IMR-90 (cell line): ENCODE data around the gene FNDC3B. TPM values are rescaled to one million over a fixed set of nuclear protein-coding genes. Genes with fewer than 3 reads are reported as not detected.

ENCODE experiments used
- ATAC-seq: fragments of 200-7000 bp; cut with Tn5 transposase; 2 replicates; pipeline ENCODE4 v1.9.1; 2020; ENCODE audit warnings: low read depth, mild to moderate bottlenecking, moderate library complexity
- BruUV-seq: library from RNA; stranded (reverse); fragments of 400-500 nt; replicated peaks from 2 replicates; lab custom pipeline; 2021; lab: Mats Ljungman, UMichigan
- CTCF ChIA-PET: fragments of 300-600 bp; formaldehyde crosslinking; extraction: SDS; loops from one replicate; lab custom pipeline; 2021; ENCODE audit warnings: antibody characterized with exemption; lab: Yijun Ruan, JAX
- POLR2A ChIA-PET: fragments of 300-600 bp; sonication (Branson Sonifier 250); formaldehyde crosslinking; loops from one replicate; lab custom pipeline; 2022; ENCODE audit warnings: antibody characterized with exemption; ENCODE audit not compliant: unreplicated experiment; lab: Charles Lee
- DNase-seq: peaks from one replicate; pipeline ENCODE4 v3.0.0; 2013
- H2AFZ ChIP-seq: replicated peaks from 2 replicates; pipeline ENCODE3; 2013; ENCODE audit warnings: low read length, mild to moderate bottlenecking; ENCODE audit not compliant: poor library complexity
- H2AK5ac ChIP-seq: 2 replicates; pipeline ENCODE4 v1.6.1; 2013; ENCODE audit warnings: low read depth, low read length, inconsistent platforms
- H2AK9ac ChIP-seq: replicated peaks from 2 replicates; pipeline ENCODE3; 2013; ENCODE audit warnings: mild to moderate bottlenecking, low read depth, low read length, moderate library complexity; ENCODE audit not compliant: poor library complexity
- H2BK120ac ChIP-seq: 2 replicates; pipeline ENCODE4 v1.6.1; 2013; ENCODE audit warnings: low read depth, low read length, inconsistent platforms
- H2BK15ac ChIP-seq: 3 replicates; pipeline ENCODE4 v1.6.1; 2013; ENCODE audit warnings: low read depth, low read length, inconsistent platforms
- H2BK20ac ChIP-seq: 2 replicates; pipeline ENCODE4 v1.6.1; 2013; ENCODE audit warnings: low read depth, mild to moderate bottlenecking, inconsistent platforms, low read length, moderate library complexity
- H2BK5ac ChIP-seq: 2 replicates; pipeline ENCODE4 v1.6.1; 2013; ENCODE audit warnings: mild to moderate bottlenecking, low read depth, low read length, inconsistent platforms; ENCODE audit not compliant: poor library complexity, severe bottlenecking
- H3K14ac ChIP-seq: replicated peaks from 2 replicates; pipeline ENCODE4 v1.6.1; 2013; ENCODE audit warnings: low read depth, low read length, inconsistent platforms
- H3K18ac ChIP-seq: 2 replicates; pipeline ENCODE4 v1.6.1; 2013; ENCODE audit warnings: low read depth, low read length, control low read depth
- H3K23ac ChIP-seq: 2 replicates; pipeline ENCODE4 v1.6.1; 2013; ENCODE audit warnings: low read depth, low read length, inconsistent platforms
- H3K27ac ChIP-seq: 2 replicates; pipeline ENCODE4 v1.5.1; 2013; ENCODE audit warnings: mild to moderate bottlenecking, control low read depth, low read length; ENCODE audit not compliant: insufficient read depth
- H3K27me3 ChIP-seq: 2 replicates; pipeline ENCODE4 v1.6.1; 2013; ENCODE audit warnings: low read length; ENCODE audit not compliant: control insufficient read depth, insufficient read depth
- H3K36me3 ChIP-seq: 2 replicates; pipeline ENCODE4 v1.6.1; 2013; ENCODE audit warnings: low read length, mixed read lengths; ENCODE audit not compliant: control insufficient read depth, insufficient read depth
- H3K4ac ChIP-seq: 2 replicates; pipeline ENCODE4 v1.6.1; 2013; ENCODE audit warnings: low read depth, low read length, inconsistent platforms
- H3K4me1 ChIP-seq: 2 replicates; pipeline ENCODE4 v1.6.1; 2013; ENCODE audit warnings: low read length, mixed read lengths; ENCODE audit not compliant: control insufficient read depth, insufficient read depth
- H3K4me2 ChIP-seq: 2 replicates; pipeline ENCODE4 v1.6.1; 2013; ENCODE audit warnings: low read depth, mild to moderate bottlenecking, control low read depth, low read length, moderate library complexity
- H3K4me3 ChIP-seq: 2 replicates; pipeline ENCODE4 v1.5.1; 2013; ENCODE audit warnings: low read depth, mild to moderate bottlenecking, control low read depth, low read length, moderate library complexity; ENCODE audit not compliant: insufficient read depth
- H3K56ac ChIP-seq: 2 replicates; pipeline ENCODE4 v1.6.1; 2013; ENCODE audit warnings: low read length, inconsistent platforms; ENCODE audit not compliant: insufficient read depth; ENCODE audit errors: extremely low read depth
- H3K79me1 ChIP-seq, 2 experiments: 2 replicates each; pipeline ENCODE4 v1.6.1; 2013; ENCODE audit warnings: low read length in 2 of 2, inconsistent platforms in 1 of 2, low read depth in 1 of 2
- H3K9ac ChIP-seq: 2 replicates; pipeline ENCODE4 v1.6.1; 2013; ENCODE audit warnings: low read depth, low read length, control low read depth
- H3K9me1 ChIP-seq: 2 replicates; pipeline ENCODE4 v1.6.1; 2013; ENCODE audit warnings: low read length, inconsistent platforms; ENCODE audit not compliant: insufficient read depth
- H3K9me3 ChIP-seq: 2 replicates; pipeline ENCODE4 v1.6.1; 2013; ENCODE audit warnings: low read length; ENCODE audit not compliant: control insufficient read depth, insufficient read depth
- H4K20me1 ChIP-seq: 2 replicates; pipeline ENCODE4 v1.6.1; 2013; ENCODE audit warnings: low read length, inconsistent platforms; ENCODE audit not compliant: insufficient read depth
- H4K5ac ChIP-seq: 2 replicates; pipeline ENCODE4 v1.6.1; 2013; ENCODE audit warnings: mild to moderate bottlenecking, low read depth, low read length, control low read depth
- H4K8ac ChIP-seq, 2 experiments: 2 replicates each; pipeline ENCODE4 v1.6.1; 2013; ENCODE audit warnings: low read depth in 2 of 2, low read length in 2 of 2, control low read depth in 1 of 2, inconsistent platforms in 1 of 2
- H4K91ac ChIP-seq: 2 replicates; pipeline ENCODE4 v1.6.1; 2013; ENCODE audit warnings: low read depth, low read length, inconsistent platforms; ENCODE audit not compliant: insufficient read depth
- BHLHE40 ChIP-seq: fragments of 150-350 bp; IDR thresholded peaks from 2 replicates; pipeline ENCODE4 v1.6.1; 2016; ENCODE audit warnings: mild to moderate bottlenecking, low read depth, low read length
- CEBPB ChIP-seq: IDR thresholded peaks from 2 replicates; pipeline ENCODE4 v1.6.1; 2012; ENCODE audit warnings: low read depth, low read length, improper control_type of control experiment
- CHD1 ChIP-seq: IDR thresholded peaks from 2 replicates; pipeline ENCODE4 v1.6.1; 2012; ENCODE audit warnings: low read depth, low read length, improper control_type of control experiment
- ELK1 ChIP-seq: fragments of 150-350 bp; IDR thresholded peaks from 2 replicates; pipeline ENCODE4 v1.6.1; 2016; ENCODE audit warnings: low read depth, mild to moderate bottlenecking, low read length, moderate library complexity, borderline replicate concordance
- FOS ChIP-seq: fragments of 150-350 bp; IDR thresholded peaks from 2 replicates; pipeline ENCODE4 v1.6.1; 2016; ENCODE audit warnings: low read depth, low read length
- MAFK ChIP-seq: IDR thresholded peaks from 2 replicates; pipeline ENCODE4 v1.6.1; 2012; ENCODE audit warnings: low read depth, low read length, improper control_type of control experiment
- MAZ ChIP-seq: IDR thresholded peaks from 2 replicates; pipeline ENCODE4 v1.6.1; 2012; ENCODE audit warnings: low read depth, mild to moderate bottlenecking, low read length, improper control_type of control experiment, moderate library complexity, borderline replicate concordance
- MXI1 ChIP-seq: IDR thresholded peaks from 2 replicates; pipeline ENCODE4 v1.6.1; 2012; ENCODE audit warnings: low read depth, mild to moderate bottlenecking, low read length, moderate library complexity, borderline replicate concordance
- NFE2L2 ChIP-seq: fragments of 150-350 bp; IDR thresholded peaks from 2 replicates; pipeline ENCODE4 v1.6.1; 2016; ENCODE audit warnings: low read depth, mild to moderate bottlenecking, low read length
- POLR2A ChIP-seq: IDR thresholded peaks from 2 replicates; pipeline ENCODE4 v1.6.1; 2012; ENCODE audit warnings: mild to moderate bottlenecking, low read depth, low read length
- RAD21 ChIP-seq: IDR thresholded peaks from 2 replicates; pipeline ENCODE4 v1.6.1; 2012; ENCODE audit warnings: low read length, improper control_type of control experiment
- RCOR1 ChIP-seq: IDR thresholded peaks from 2 replicates; pipeline ENCODE4 v1.6.1; 2012; ENCODE audit warnings: mild to moderate bottlenecking, low read length, improper control_type of control experiment; ENCODE audit not compliant: insufficient replicate concordance
- USF2 ChIP-seq: fragments of 150-350 bp; IDR thresholded peaks from 2 replicates; pipeline ENCODE4 v1.6.1; 2017; ENCODE audit warnings: mild to moderate bottlenecking, antibody characterized with exemption, low read length, low read depth
- WGBS, 2 experiments: methylation state at CpG; one replicate each; pipeline versions ENCODE4 v1.1.5 to v1.1.7; 2013; ENCODE audit warnings: missing lambda C conversion rate in 2 of 2; ENCODE audit not compliant: insufficient read length in 1 of 2; ENCODE audit errors: extremely low coverage in 2 of 2; 5-methylcytosine and 5-hydroxymethylcytosine counted together
- dilution Hi-C: fragments of 300-500 bp; cut with HindIII; formaldehyde crosslinking; loops from one replicate; pipeline ENCODE4 v1.14.3; 2018; ENCODE audit warnings: low sequenced_read_pairs; ENCODE audit not compliant: unreplicated experiment
- in situ Hi-C: fragments of 300-500 bp; cut with MboI; formaldehyde crosslinking; loops from 3 replicates; pipeline ENCODE4 v1.14.3; 2019; ENCODE audit warnings: low sequenced_read_pairs, inconsistent platforms, mixed read lengths
- intact Hi-C: fragments of 100-400 bp; cut with micrococcal nuclease; formaldehyde crosslinking; loops from 2 replicates; pipeline ENCODE4 v1.10.0; 2022
- polyA plus RNA-seq, 3 experiments: library from polyadenylated mRNA; depleted of rRNA; stranded (reverse); fragments of >200 nt; gene quantifications; 2 replicates each; pipeline ENCODE4 v1.2.3, GENCODE V29; 2012; ENCODE audit warnings: low replicate concordance in 1 of 3
- total RNA-seq: library from RNA; depleted of rRNA; stranded (reverse); fragments of >200 nt; gene quantifications from 2 replicates; pipeline ENCODE4 v1.2.3, GENCODE V29; 2012

Gene FNDC3B
- total and polyA plus RNA-seq, 2 of the 4 experiments (the other 2 are of a cell fraction) = 23.9 to 150 TPM

DNA sequence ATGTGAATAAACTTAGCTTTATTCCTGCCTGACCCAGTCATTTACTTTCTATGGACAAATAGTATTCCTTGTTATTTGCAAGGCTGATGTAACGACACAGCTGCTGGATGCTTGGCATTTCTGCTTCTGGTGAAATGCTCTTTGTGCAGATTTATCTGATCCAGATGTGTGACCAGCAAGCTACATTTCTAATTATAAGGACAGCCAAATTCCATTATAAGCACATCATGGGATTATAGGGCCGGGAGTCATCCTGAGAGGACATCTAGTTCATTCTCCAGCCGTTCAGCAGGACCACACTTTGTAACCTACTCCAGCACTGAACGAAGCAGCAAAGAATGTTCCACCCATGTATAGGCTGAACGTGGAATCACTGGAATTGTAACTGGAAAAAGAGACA, 42.9 kb downstream of the FNDC3B start (continued):
- TF ChIP-seq RAD21 = peak; percentile 28; the same call in 1 of the 2 replicates

- Histone ChIP-seq H3K36me3 (peaks cover 10% of the 10 kb centered on the region), H2BK20ac (no peak overlapping the region), H3K4ac (0 out of 2 replicates have a peak overlapping the region, but pooled peaks have one; percentile 44), H3K27me3 (no peaks in the 10 kb centered on the region), H4K91ac (0 out of 2 replicates have a peak overlapping the region, but pooled peaks have one; percentile 3), H3K27ac (peak overlapping the region; percentile 58; the same call in 1 of the 2 replicates), H3K79me1 (peaks cover 24 to 87% of the 10 kb centered on the region in 2 experiments), H2BK15ac (no peak overlapping the region), H3K14ac (0 out of 2 replicates have a peak overlapping the region, but pooled peaks have one; percentile 2), H2BK5ac (peak overlapping the region; percentile 76), H2BK120ac (no peak overlapping the region), H3K4me2 (no peak overlapping the region), H3K9me3 (no peaks in the 10 kb centered on the region), H2AK5ac (peak overlapping the region; percentile 36; the same call in 1 of the 2 replicates), H3K18ac (0 out of 2 replicates have a peak overlapping the region, but pooled peaks have one; percentile 7), H3K4me1 (peaks cover 8% of the 10 kb centered on the region), H3K23ac (peak overlapping the region; percentile 26; the same call in 1 of the 2 replicates), H2AFZ (no peak overlapping the region), H3K56ac (no peak overlapping the region), H3K9ac (no peak overlapping the region), H4K5ac (no peak overlapping the region; the same call in 1 of the 2 replicates), H4K20me1 (peaks cover 92% of the 10 kb centered on the region), H2AK9ac (no peak overlapping the region), H4K8ac (peak overlapping the region in 1 of 2 experiments; percentile 3; a peak in 1 of 4 replicates), H3K4me3 (no peak overlapping the region), H3K9me1 (peaks cover 19% of the 10 kb centered on the region)
- intact Hi-C loops (no loop called here), in situ Hi-C loops (no loop called here), dilution Hi-C loops (no loop called here)
- no CpG with 5 or more reads among the region's 5 CpGs for WGBS, 2 experiments
- BruUV-seq = no TSS peak
- DNase-seq (no peak), ATAC-seq (no peak)
- ChIA-PET CTCF (interaction anchor here (0.7 to 1.3 kb wide), 3 partner anchors 41 to 249 kb away, joined by 3 read pairs; no protein-coding TSS in a partner anchor), POLR2A (interaction anchor here (0.6 kb wide), 1 partner anchor 22 kb away, joined by 3 read pairs; no protein-coding TSS in a partner anchor)
- TF ChIP-seq BHLHE40 = no peak
- no peak for TF ChIP-seq MAFK
- TF ChIP-seq MAZ = no peak
- TF ChIP-seq FOS = no peak
- no peak for TF ChIP-seq MXI1
- no peak for TF ChIP-seq CHD1
- no peak for TF ChIP-seq USF2
- TF ChIP-seq RCOR1 = no peak
- TF ChIP-seq CEBPB = no peak
- TF ChIP-seq NFE2L2 = no peak
- no peak for TF ChIP-seq ELK1
- TF ChIP-seq POLR2A = no peak
These were observed 43.6 kb downstream of the FNDC3B start for GRCh38 chr3:172082820-172083513.
